IMR-90 (cell line): Measurements from ENCODE around the gene FBXL5. TPM values are rescaled to one million over a fixed set of nuclear protein-coding genes. Genes with fewer than 3 reads are reported as not detected.
A peak's percentile ranks its signal among the peaks of the same experiment; 100 is the strongest.

ENCODE experiments used
- ATAC-seq: fragments of 200-7000 bp; cut with Tn5 transposase; 2 replicates; pipeline ENCODE4 v1.9.1; 2020; ENCODE audit warnings: low read depth, mild to moderate bottlenecking, moderate library complexity
- BruUV-seq: library from RNA; stranded (reverse); fragments of 400-500 nt; replicated peaks from 2 replicates; lab custom pipeline; 2021; lab: Mats Ljungman, UMichigan
- CTCF ChIA-PET: fragments of 300-600 bp; formaldehyde crosslinking; extraction: SDS; loops from one replicate; lab custom pipeline; 2021; ENCODE audit warnings: antibody characterized with exemption; lab: Yijun Ruan, JAX
- POLR2A ChIA-PET: fragments of 300-600 bp; sonication (Branson Sonifier 250); formaldehyde crosslinking; loops from one replicate; lab custom pipeline; 2022; ENCODE audit warnings: antibody characterized with exemption; ENCODE audit not compliant: unreplicated experiment; lab: Charles Lee
- DNase-seq: peaks from one replicate; pipeline ENCODE4 v3.0.0; 2013
- H2AFZ ChIP-seq: replicated peaks from 2 replicates; pipeline ENCODE3; 2013; ENCODE audit warnings: low read length, mild to moderate bottlenecking; ENCODE audit not compliant: poor library complexity
- H2AK5ac ChIP-seq: 2 replicates; pipeline ENCODE4 v1.6.1; 2013; ENCODE audit warnings: low read depth, low read length, inconsistent platforms
- H2AK9ac ChIP-seq: replicated peaks from 2 replicates; pipeline ENCODE3; 2013; ENCODE audit warnings: mild to moderate bottlenecking, low read depth, low read length, moderate library complexity; ENCODE audit not compliant: poor library complexity
- H2BK120ac ChIP-seq: 2 replicates; pipeline ENCODE4 v1.6.1; 2013; ENCODE audit warnings: low read depth, low read length, inconsistent platforms
- H2BK15ac ChIP-seq: 3 replicates; pipeline ENCODE4 v1.6.1; 2013; ENCODE audit warnings: low read depth, low read length, inconsistent platforms
- H2BK20ac ChIP-seq: 2 replicates; pipeline ENCODE4 v1.6.1; 2013; ENCODE audit warnings: low read depth, mild to moderate bottlenecking, inconsistent platforms, low read length, moderate library complexity
- H2BK5ac ChIP-seq: 2 replicates; pipeline ENCODE4 v1.6.1; 2013; ENCODE audit warnings: mild to moderate bottlenecking, low read depth, low read length, inconsistent platforms; ENCODE audit not compliant: poor library complexity, severe bottlenecking
- H3K14ac ChIP-seq: replicated peaks from 2 replicates; pipeline ENCODE4 v1.6.1; 2013; ENCODE audit warnings: low read depth, low read length, inconsistent platforms
- H3K18ac ChIP-seq: 2 replicates; pipeline ENCODE4 v1.6.1; 2013; ENCODE audit warnings: low read depth, low read length, control low read depth
- H3K23ac ChIP-seq: 2 replicates; pipeline ENCODE4 v1.6.1; 2013; ENCODE audit warnings: low read depth, low read length, inconsistent platforms
- H3K27ac ChIP-seq: 2 replicates; pipeline ENCODE4 v1.5.1; 2013; ENCODE audit warnings: mild to moderate bottlenecking, control low read depth, low read length; ENCODE audit not compliant: insufficient read depth
- H3K27me3 ChIP-seq: 2 replicates; pipeline ENCODE4 v1.6.1; 2013; ENCODE audit warnings: low read length; ENCODE audit not compliant: control insufficient read depth, insufficient read depth
- H3K36me3 ChIP-seq: 2 replicates; pipeline ENCODE4 v1.6.1; 2013; ENCODE audit warnings: low read length, mixed read lengths; ENCODE audit not compliant: control insufficient read depth, insufficient read depth
- H3K4ac ChIP-seq: 2 replicates; pipeline ENCODE4 v1.6.1; 2013; ENCODE audit warnings: low read depth, low read length, inconsistent platforms
- H3K4me1 ChIP-seq: 2 replicates; pipeline ENCODE4 v1.6.1; 2013; ENCODE audit warnings: low read length, mixed read lengths; ENCODE audit not compliant: control insufficient read depth, insufficient read depth
- H3K4me2 ChIP-seq: 2 replicates; pipeline ENCODE4 v1.6.1; 2013; ENCODE audit warnings: low read depth, mild to moderate bottlenecking, control low read depth, low read length, moderate library complexity
- H3K4me3 ChIP-seq: 2 replicates; pipeline ENCODE4 v1.5.1; 2013; ENCODE audit warnings: low read depth, mild to moderate bottlenecking, control low read depth, low read length, moderate library complexity; ENCODE audit not compliant: insufficient read depth
- H3K56ac ChIP-seq: 2 replicates; pipeline ENCODE4 v1.6.1; 2013; ENCODE audit warnings: low read length, inconsistent platforms; ENCODE audit not compliant: insufficient read depth; ENCODE audit errors: extremely low read depth
- H3K79me1 ChIP-seq, 2 experiments: 2 replicates each; pipeline ENCODE4 v1.6.1; 2013; ENCODE audit warnings: low read length in 2 of 2, inconsistent platforms in 1 of 2, low read depth in 1 of 2
- H3K9ac ChIP-seq: 2 replicates; pipeline ENCODE4 v1.6.1; 2013; ENCODE audit warnings: low read depth, low read length, control low read depth
- H3K9me1 ChIP-seq: 2 replicates; pipeline ENCODE4 v1.6.1; 2013; ENCODE audit warnings: low read length, inconsistent platforms; ENCODE audit not compliant: insufficient read depth
- H3K9me3 ChIP-seq: 2 replicates; pipeline ENCODE4 v1.6.1; 2013; ENCODE audit warnings: low read length; ENCODE audit not compliant: control insufficient read depth, insufficient read depth
- H4K20me1 ChIP-seq: 2 replicates; pipeline ENCODE4 v1.6.1; 2013; ENCODE audit warnings: low read length, inconsistent platforms; ENCODE audit not compliant: insufficient read depth
- H4K5ac ChIP-seq: 2 replicates; pipeline ENCODE4 v1.6.1; 2013; ENCODE audit warnings: mild to moderate bottlenecking, low read depth, low read length, control low read depth
- H4K8ac ChIP-seq, 2 experiments: 2 replicates each; pipeline ENCODE4 v1.6.1; 2013; ENCODE audit warnings: low read depth in 2 of 2, low read length in 2 of 2, control low read depth in 1 of 2, inconsistent platforms in 1 of 2
- H4K91ac ChIP-seq: 2 replicates; pipeline ENCODE4 v1.6.1; 2013; ENCODE audit warnings: low read depth, low read length, inconsistent platforms; ENCODE audit not compliant: insufficient read depth
- ELK1 ChIP-seq: fragments of 150-350 bp; IDR thresholded peaks from 2 replicates; pipeline ENCODE4 v1.6.1; 2016; ENCODE audit warnings: low read depth, mild to moderate bottlenecking, low read length, moderate library complexity, borderline replicate concordance
- MAFK ChIP-seq: IDR thresholded peaks from 2 replicates; pipeline ENCODE4 v1.6.1; 2012; ENCODE audit warnings: low read depth, low read length, improper control_type of control experiment
- MXI1 ChIP-seq: IDR thresholded peaks from 2 replicates; pipeline ENCODE4 v1.6.1; 2012; ENCODE audit warnings: low read depth, mild to moderate bottlenecking, low read length, moderate library complexity, borderline replicate concordance
- NFE2L2 ChIP-seq: fragments of 150-350 bp; IDR thresholded peaks from 2 replicates; pipeline ENCODE4 v1.6.1; 2016; ENCODE audit warnings: low read depth, mild to moderate bottlenecking, low read length
- POLR2A ChIP-seq: IDR thresholded peaks from 2 replicates; pipeline ENCODE4 v1.6.1; 2012; ENCODE audit warnings: mild to moderate bottlenecking, low read depth, low read length
- RCOR1 ChIP-seq: IDR thresholded peaks from 2 replicates; pipeline ENCODE4 v1.6.1; 2012; ENCODE audit warnings: mild to moderate bottlenecking, low read length, improper control_type of control experiment; ENCODE audit not compliant: insufficient replicate concordance
- RFX5 ChIP-seq: IDR thresholded peaks from 2 replicates; pipeline ENCODE4 v1.8.0; 2012; ENCODE audit warnings: low read depth, mild to moderate bottlenecking, low read length, moderate library complexity
- SMC3 ChIP-seq: fragments of 150-350 bp; IDR thresholded peaks from 2 replicates; pipeline ENCODE4 v1.6.1; 2016; ENCODE audit warnings: low read depth, mild to moderate bottlenecking, antibody characterized with exemption, low read length, moderate library complexity
- dilution Hi-C: fragments of 300-500 bp; cut with HindIII; formaldehyde crosslinking; loops from one replicate; pipeline ENCODE4 v1.14.3; 2018; ENCODE audit warnings: low sequenced_read_pairs; ENCODE audit not compliant: unreplicated experiment
- in situ Hi-C: fragments of 300-500 bp; cut with MboI; formaldehyde crosslinking; loops from 3 replicates; pipeline ENCODE4 v1.14.3; 2019; ENCODE audit warnings: low sequenced_read_pairs, inconsistent platforms, mixed read lengths
- intact Hi-C: fragments of 100-400 bp; cut with micrococcal nuclease; formaldehyde crosslinking; loops from 2 replicates; pipeline ENCODE4 v1.10.0; 2022
- polyA plus RNA-seq, 3 experiments: library from polyadenylated mRNA; depleted of rRNA; stranded (reverse); fragments of >200 nt; gene quantifications; 2 replicates each; pipeline ENCODE4 v1.2.3, GENCODE V29; 2012; ENCODE audit warnings: low replicate concordance in 1 of 3
- total RNA-seq: library from RNA; depleted of rRNA; stranded (reverse); fragments of >200 nt; gene quantifications from 2 replicates; pipeline ENCODE4 v1.2.3, GENCODE V29; 2012
- TF ChIP-seq, protein P1 (sequence below): conservative IDR thresholded peaks from 2 replicates; pipeline ENCODE4 v1.5.1; 2012; ENCODE audit warnings: mild to moderate bottlenecking, low read depth, low read length, improper control_type of control experiment

FBXL5 gene
- total and polyA plus RNA-seq, 2 of the 4 experiments (the other 2 are of a cell fraction) = 20.3 to 62.6 TPM

- Histone ChIP-seq H2BK120ac (no peak overlapping the region), H3K14ac (no peak overlapping the region), H3K4me1 (no peaks in the 10 kb centered on the region), H3K18ac (no peak overlapping the region), H3K23ac (no peak overlapping the region), H4K5ac (no peak overlapping the region), H3K27me3 (no peaks in the 10 kb centered on the region), H3K79me1 (no peaks in the 10 kb centered on the region), H2AK5ac (no peak overlapping the region), H3K9me1 (peaks cover 4% of the 10 kb centered on the region; the same call in 1 of the 2 replicates), H3K4me2 (no peak overlapping the region), H2BK15ac (no peak overlapping the region), H3K36me3 (peaks cover 32% of the 10 kb centered on the region), H3K4me3 (no peak overlapping the region), H3K27ac (no peak overlapping the region), H3K4ac (no peak overlapping the region), H3K56ac (no peak overlapping the region), H2AFZ (no peak overlapping the region), H3K9ac (no peak overlapping the region), H2BK20ac (no peak overlapping the region), H4K20me1 (no peaks in the 10 kb centered on the region), H3K9me3 (no peaks in the 10 kb centered on the region), H4K91ac (no peak overlapping the region), H2BK5ac (no peak overlapping the region), H2AK9ac (no peak overlapping the region), H4K8ac (no peak overlapping the region)
- TF ChIP-seq, protein P1, sequence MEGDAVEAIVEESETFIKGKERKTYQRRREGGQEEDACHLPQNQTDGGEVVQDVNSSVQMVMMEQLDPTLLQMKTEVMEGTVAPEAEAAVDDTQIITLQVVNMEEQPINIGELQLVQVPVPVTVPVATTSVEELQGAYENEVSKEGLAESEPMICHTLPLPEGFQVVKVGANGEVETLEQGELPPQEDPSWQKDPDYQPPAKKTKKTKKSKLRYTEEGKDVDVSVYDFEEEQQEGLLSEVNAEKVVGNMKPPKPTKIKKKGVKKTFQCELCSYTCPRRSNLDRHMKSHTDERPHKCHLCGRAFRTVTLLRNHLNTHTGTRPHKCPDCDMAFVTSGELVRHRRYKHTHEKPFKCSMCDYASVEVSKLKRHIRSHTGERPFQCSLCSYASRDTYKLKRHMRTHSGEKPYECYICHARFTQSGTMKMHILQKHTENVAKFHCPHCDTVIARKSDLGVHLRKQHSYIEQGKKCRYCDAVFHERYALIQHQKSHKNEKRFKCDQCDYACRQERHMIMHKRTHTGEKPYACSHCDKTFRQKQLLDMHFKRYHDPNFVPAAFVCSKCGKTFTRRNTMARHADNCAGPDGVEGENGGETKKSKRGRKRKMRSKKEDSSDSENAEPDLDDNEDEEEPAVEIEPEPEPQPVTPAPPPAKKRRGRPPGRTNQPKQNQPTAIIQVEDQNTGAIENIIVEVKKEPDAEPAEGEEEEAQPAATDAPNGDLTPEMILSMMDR = no peak
- no peak for TF ChIP-seq RFX5
- TF ChIP-seq ELK1 = no peak
- no peak for TF ChIP-seq MAFK
- no peak for TF ChIP-seq NFE2L2
- TF ChIP-seq RCOR1 = no peak
- TF ChIP-seq SMC3 = no peak
- TF ChIP-seq MXI1 = no peak
- no peak for TF ChIP-seq POLR2A
- ATAC-seq (no peak), DNase-seq (peak; percentile 26)
- ChIA-PET POLR2A (no interaction called here), CTCF (no interaction called here)
- dilution Hi-C loops (no loop called here), intact Hi-C loops (no loop called here), in situ Hi-C loops (no loop called here)
- BruUV-seq = no TSS peak
Measured at GRCh38 chr4:15568821-15569220, 86.3 kb downstream of the FBXL5 start.
